Stimulated activated CD8-positive, alpha-beta memory T cell treated with anti-CD3 and anti-CD28 coated beads, Interleukin-4, amount 100 ng/mL, for 48 hours (primary cell): ENCODE data around the gene TAS2R60.
"Not testable (repeated sequence)": the region's sequence is repeated elsewhere in the genome, so short reads cannot be mapped to it uniquely, and the experiment has no call there.

Experiments used
- DNase-seq: peaks from one replicate; pipeline ENCODE4 v3.0.0-alpha.2; 2020

TAS2R60 gene, protein sequence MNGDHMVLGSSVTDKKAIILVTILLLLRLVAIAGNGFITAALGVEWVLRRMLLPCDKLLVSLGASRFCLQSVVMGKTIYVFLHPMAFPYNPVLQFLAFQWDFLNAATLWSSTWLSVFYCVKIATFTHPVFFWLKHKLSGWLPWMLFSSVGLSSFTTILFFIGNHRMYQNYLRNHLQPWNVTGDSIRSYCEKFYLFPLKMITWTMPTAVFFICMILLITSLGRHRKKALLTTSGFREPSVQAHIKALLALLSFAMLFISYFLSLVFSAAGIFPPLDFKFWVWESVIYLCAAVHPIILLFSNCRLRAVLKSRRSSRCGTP

DNA sequence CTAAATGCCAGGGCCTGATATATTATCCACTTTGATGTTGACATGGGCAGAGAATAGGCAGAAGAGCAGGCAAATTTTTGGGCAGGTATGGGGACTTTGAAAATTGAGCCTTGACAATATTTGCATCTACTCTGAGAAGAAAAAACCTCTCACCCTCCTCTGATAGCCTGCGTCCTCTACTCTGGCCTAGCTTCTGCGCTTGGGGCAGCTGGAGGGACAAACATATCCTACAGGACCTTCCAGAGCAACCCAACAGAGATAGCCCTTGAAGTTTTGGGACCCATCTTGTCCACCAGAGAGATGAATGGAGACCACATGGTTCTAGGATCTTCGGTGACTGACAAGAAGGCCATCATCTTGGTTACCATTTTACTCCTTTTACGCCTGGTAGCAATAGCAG, at the start of gene TAS2R60:
TAS2R60 (plus strand) TSS at position 301 of the 400 bp plus-strand sequence; CDS start at position 301, 0 bp downstream.
- no peak for DNase-seq

DNA sequence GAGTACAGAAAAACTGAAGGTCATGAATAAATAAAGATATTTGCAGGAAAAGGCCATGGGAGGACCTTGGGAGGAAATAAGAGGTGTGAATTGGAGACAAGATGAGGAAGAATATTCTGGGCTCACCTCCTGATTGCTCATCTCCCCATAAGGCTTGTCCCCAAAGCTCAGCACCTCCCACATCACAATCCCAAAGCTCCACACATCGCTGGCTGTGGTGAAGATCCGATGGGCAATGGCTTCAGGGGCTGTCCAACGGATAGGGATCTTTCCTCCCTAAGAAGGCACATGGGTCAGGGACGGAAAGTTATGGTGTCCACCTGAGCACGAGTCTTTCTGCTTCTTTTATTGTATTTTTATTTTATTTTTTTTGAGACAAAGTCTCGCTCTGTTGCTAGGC, 49.2 kb upstream of the TAS2R60 start:
- no peak for DNase-seq

GRCh38 chr7:143394777-143395176, 48.5 kb upstream of the TAS2R60 start:
- DNase-seq: no peak

GRCh38 chr7:143395187-143396149, 47.8 kb upstream of the TAS2R60 start:
- no peak for DNase-seq

GRCh38 chr7:143396182-143396581, 47.1 kb upstream of the TAS2R60 start:
- DNase-seq: no peak

DNA sequence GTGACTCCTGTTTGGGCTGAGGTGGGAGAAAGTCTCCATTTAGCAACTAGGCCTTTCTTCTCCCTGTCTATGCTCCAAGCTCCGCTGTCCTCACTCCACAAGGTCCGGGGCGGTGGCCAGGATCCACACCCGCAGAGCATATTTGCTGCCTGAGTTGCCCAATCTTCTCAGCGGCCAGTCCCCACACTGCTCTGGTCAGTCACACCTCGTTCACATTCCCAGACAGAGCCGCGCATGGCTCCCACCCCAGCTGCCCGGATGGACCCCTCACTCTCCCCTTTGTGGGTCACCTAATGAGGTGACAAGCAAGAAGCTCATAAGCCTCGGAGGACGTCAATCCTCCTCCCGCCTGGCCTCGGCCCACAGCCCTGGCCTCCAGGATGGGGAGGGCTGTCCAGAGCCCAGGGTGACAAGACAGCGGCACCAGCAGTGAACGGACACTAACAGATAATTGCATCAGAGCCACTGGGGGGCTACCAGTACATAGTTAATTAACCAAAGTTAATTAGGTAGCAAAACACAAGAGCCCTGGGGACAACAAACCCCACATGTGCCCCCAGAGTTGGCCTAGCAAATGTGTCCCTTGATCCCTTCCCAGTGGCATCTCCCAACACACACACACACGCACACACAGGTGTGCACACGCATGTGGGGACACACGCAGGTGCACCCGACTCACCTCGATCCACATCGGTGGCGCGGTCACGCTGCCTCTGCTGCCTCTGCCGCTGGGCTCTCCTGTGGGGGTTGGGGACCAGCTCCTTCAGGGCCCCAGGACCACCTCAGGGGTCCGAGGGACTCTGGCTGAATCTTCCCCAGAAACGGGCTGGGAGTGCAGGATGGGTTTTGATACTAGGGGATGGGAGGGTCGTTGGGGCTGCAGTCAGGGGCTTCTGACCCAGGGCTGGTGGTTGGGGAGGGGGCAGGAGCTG, 46.4 kb upstream of the TAS2R60 start:
- no peak for DNase-seq

DNA sequence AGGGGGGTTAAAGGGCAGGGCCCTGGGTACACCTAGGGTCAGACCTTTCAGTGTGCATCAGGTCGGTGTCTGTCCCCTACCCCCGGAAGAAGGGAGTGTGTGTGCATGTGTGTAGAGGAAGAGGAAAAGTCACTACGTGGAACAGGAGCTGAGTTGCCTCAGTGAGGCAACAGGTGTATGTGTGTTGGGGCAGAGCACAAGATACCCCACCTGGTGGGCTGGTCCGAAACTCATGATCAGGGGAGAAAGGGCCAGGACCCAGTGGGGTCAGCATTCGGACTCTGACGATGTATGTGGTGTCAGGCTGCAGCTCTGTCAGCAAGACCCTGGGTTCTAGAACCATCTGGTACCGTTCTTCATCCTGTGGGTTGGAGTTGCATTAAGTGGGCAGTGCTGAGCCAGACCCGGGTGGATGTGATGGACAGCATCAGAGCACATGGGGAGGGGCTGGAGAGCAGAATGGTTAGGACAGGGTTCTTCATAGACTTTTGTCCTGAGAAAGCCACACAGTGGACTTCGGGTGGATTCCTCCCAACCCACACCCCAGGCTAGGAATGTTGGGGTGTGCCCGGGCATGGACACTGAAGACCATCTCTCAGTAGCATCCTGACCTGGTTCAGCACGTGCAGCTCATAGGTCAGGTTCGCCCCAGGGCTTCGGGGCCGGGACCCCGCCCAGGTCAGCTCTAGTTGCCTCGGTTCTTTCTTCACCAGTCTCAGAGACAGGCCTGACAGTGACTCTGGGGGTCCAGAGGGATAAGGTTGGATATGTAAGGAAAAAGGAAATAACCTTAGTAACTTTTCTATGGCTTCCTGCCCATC, 45.3 kb upstream of the TAS2R60 start:
- no peak for DNase-seq

DNA sequence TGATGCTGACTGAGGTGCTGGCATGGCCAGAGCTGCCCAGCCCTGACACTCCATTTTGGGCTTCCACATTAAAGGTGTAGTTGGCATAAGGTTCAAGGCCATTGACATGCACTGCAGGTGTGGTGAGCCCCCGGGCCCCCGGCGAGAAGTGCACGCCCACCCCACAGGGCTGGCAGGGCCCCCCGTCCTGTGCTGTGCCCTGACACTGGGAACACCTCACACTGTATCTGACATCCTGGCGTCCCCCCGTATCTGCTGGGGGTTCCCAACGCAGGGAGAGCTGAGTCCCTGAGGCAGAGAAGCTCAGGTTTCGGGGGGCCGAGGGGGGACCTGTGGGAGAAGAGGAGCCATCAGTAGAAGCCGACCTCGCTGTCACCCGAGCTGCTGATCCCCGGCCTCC, 44.6 kb upstream of the TAS2R60 start:
- DNase-seq: no peak

DNA sequence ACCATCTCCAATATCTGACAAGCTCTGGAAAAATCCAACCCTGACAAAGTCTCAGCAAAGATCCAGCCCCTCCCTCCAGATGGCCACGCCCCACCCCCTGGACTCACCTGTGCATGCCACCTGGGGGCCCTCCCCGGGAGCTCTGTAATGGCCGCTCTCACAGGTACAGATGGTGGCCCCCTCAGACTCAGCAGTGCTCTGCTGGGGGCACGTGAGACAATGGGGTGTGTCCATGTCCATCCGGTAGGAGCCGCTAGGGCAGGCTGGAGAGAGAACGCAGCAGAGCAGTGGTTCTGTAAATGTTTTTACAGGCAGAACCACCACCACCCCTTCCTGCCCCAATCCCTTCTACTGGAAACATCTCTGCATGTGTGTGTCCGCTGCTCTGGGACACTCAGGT, 44.1 kb upstream of the TAS2R60 start:
- no peak for DNase-seq

GRCh38 chr7:143399642-143400041, 43.6 kb upstream of the TAS2R60 start:
- DNase-seq: no peak

GRCh38 chr7:143401265-143401664, 42.0 kb upstream of the TAS2R60 start:
- DNase-seq: no peak

DNA sequence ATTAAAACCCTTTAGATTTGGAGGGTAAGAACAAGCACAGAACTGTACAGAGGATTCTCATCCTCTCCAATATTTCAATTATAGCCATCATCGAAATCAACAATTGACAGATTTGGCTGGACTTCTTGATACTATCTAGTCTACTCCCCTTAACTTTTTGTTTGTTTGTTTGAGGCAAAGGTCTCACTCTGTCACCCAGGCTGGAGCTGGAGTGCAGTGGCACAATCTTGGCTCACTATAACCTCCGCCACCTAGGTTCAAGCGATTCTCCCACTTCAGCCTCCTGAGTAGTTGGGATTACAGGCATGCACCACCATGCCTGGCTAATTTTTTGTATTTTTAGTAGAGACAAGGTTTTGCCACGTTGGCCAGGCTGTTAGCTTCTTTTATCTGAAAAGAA, 41.0 kb upstream of the TAS2R60 start:
- not testable (repeated sequence) for DNase-seq

GRCh38 chr7:143405173-143406001, 37.9 kb upstream of the TAS2R60 start:
- DNase-seq: no peak

- DNase-seq: no peak
Observed at GRCh38 chr7:143406002-143406357, 37.3 kb upstream of the TAS2R60 start.

DNA sequence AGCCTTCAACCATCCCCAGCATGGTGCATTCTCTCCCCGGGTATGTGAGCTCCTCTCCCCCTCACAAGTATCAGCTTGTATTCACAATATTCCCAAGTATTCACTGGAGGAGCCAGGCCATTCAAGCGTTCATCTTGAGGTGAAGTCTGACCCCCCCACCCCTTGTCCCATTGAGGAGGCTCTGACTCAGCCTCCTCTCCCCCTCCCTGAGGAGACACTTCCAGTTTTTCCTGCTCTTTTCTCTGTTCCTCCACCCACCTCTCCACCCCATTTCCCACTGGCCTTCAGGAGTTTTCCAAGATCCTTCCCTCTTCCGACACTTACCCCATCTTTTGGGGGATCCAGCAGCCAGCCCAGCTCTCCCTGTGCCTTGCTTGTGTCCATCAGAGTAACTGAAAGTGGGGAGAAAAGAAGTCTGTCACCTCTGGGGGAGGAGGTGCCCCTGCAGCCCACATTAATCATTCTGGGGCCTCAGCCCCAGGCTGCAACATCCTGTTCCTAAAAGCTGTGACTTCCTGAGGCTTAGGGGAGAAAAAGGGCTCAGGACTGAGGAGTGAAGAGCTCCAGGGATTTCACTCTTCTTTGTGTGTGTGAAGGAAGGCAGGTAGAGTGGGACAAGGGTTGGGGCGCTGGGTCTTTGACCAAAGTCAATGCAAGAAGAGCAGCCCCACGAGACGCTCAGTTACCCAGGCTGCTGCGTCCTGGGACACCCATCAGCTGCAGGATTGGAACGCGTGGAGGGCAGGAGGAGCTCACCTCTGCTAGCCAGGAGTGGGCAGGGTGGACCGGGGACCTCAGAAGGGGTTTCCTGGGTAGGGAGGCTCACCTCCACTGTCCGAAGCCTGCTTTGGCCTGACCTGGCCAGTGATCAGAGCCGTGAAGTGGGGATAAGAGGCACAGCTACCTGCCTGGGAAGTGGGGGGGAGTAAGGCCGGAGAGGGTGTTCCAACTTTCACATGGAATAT, 35.7 kb upstream of the TAS2R60 start:
- no peak for DNase-seq

GRCh38 chr7:143408252-143408685, 35.0 kb upstream of the TAS2R60 start:
- no peak for DNase-seq

DNA sequence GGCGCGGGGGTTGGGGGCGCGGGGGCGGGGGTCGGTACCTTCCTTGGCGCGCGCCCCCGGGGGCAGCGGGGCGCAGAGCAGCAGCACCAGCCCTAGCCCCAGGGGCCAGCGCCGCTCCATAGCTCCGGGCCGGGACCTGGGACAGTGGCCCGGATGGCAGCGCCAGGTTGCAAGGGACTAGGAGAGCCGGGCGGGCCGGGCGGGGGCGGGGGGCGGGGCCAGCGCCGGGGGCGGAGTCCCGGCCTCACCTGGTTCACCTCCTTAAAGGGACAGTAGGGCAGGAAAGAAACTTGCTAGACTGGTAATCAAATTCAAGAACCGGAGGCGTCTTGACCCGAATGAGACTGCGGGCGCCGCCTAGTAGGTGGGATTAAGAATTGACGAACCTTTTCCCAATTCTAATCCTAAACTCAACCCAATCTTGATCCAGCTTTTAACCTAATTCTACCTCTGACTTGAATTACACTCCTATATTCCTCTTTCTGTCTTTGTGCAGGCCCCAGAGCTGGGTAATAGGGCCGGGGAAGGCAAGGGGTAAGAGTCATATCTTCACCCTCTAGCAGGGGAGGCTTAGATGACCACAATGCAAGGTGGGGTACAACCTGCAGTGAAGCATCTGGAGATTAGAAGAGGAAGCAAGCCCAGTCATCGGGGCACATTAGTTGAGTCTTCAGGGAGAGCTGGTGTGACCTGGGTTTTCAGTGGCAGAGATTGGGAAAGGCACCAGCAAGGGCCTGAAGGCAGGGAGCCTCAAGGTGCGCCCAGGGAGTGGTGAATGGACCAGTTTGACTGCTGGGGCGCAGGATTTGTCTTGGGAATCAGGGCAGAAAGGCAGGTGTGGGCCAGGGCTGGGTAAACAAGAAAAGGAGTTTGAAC, 34.3 kb upstream of the TAS2R60 start, which contains the start of gene EPHA1:
EPHA1 (minus strand) TSS at position 171 of the 876 bp plus-strand sequence; CDS start at position 120, 51 bp downstream.
- DNase-seq: peak; percentile 60

DNA sequence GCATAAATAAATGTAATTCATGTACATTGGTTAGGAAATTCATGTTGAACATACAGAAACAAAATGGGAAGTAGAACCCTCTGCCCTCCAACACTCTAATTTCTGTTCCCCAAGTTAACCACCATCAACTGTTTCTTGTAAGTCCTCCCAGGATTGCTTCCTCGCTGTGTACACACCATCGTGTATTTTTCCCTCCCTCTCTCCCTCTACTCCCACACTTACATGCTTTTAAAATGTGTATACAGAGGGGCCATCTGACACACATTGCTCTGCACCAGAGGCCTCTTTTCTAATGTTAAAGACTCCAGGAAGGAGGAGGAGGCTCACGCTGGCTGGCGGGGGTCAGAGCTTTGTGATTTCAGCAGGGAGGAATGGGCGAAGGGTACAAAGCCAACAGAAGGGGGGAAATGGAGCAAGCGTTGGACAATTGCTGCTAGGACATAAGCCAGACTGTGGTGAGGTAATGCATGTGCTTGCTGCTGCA, 32.7 kb upstream of the TAS2R60 start:
- DNase-seq: no peak
